HepG2 (cell line): Measurements from ENCODE around the gene HOXA4. TPM values are rescaled to one million over a fixed set of nuclear protein-coding genes. Genes with fewer than 3 reads are reported as not detected.

Experiments used
- CEBPB ChIP-seq: IDR thresholded peaks from 2 replicates; pipeline ENCODE4 v1.6.1; 2011; ENCODE audit warnings: low read depth, low read length, improper control_type of control experiment, borderline replicate concordance
- CTCF ChIP-seq: sonication (generic); formaldehyde crosslinking; IDR thresholded peaks from 2 replicates; pipeline ENCODE4 v1.5.0; 2020; ENCODE audit warnings: mild to moderate bottlenecking, missing genetic modification reagents, moderate library complexity
- FLYWCH1 ChIP-seq: sonication (generic); formaldehyde crosslinking; IDR thresholded peaks from 2 replicates; pipeline ENCODE4 v1.8.1; 2023; ENCODE audit warnings: mild to moderate bottlenecking, missing genetic modification reagents
- GMEB1 ChIP-seq: sonication (generic); formaldehyde crosslinking; IDR thresholded peaks from 2 replicates; pipeline ENCODE4 v1.5.1; 2020; ENCODE audit warnings: missing genetic modification reagents, mild to moderate bottlenecking, borderline replicate concordance
- HDAC1 ChIP-seq: sonication (generic); formaldehyde crosslinking; IDR thresholded peaks from 2 replicates; pipeline ENCODE4 v1.5.1; 2020; ENCODE audit warnings: mild to moderate bottlenecking, missing genetic modification reagents
- HIVEP1 ChIP-seq: sonication (generic); formaldehyde crosslinking; IDR thresholded peaks from 2 replicates; pipeline ENCODE4 v1.4.0; 2020; ENCODE audit warnings: mild to moderate bottlenecking, missing genetic modification reagents
- HOMEZ ChIP-seq: IDR thresholded peaks from 2 replicates; pipeline ENCODE4 v1.6.1; 2016; ENCODE audit warnings: low read depth
- IKZF4 ChIP-seq: sonication (generic); formaldehyde crosslinking; IDR thresholded peaks from 2 replicates; pipeline ENCODE4 v1.5.1; 2020; ENCODE audit warnings: borderline replicate concordance, mild to moderate bottlenecking, low read depth, missing genetic modification reagents; ENCODE audit errors: not compliant biosample characterization
- KDM2A ChIP-seq: sonication (generic); formaldehyde crosslinking; IDR thresholded peaks from 2 replicates; pipeline ENCODE4 v1.4.0; 2020; ENCODE audit warnings: low read depth, missing genetic modification reagents, borderline replicate concordance
- KLF13 ChIP-seq: sonication (generic); formaldehyde crosslinking; IDR thresholded peaks from 2 replicates; pipeline ENCODE4 v1.4.0; 2020; ENCODE audit warnings: mild to moderate bottlenecking, missing genetic modification reagents
- REST ChIP-seq, 2 experiments: IDR thresholded peaks; 2 replicates each; pipeline ENCODE4 v1.6.1; 2011 to 2012; ENCODE audit warnings: low read length in 2 of 2, borderline replicate concordance in 1 of 2, low read depth in 1 of 2, mild to moderate bottlenecking in 1 of 2, moderate library complexity in 1 of 2
- SMAD9 ChIP-seq: sonication (generic); formaldehyde crosslinking; IDR thresholded peaks from 2 replicates; pipeline ENCODE4 v1.5.1; 2020; ENCODE audit warnings: mild to moderate bottlenecking, missing genetic modification reagents
- STAT5B ChIP-seq: sonication (generic); formaldehyde crosslinking; IDR thresholded peaks from 2 replicates; pipeline ENCODE4 v1.4.0; 2020; ENCODE audit warnings: missing genetic modification reagents
- TRIM24 ChIP-seq: sonication (generic); formaldehyde crosslinking; IDR thresholded peaks from 2 replicates; pipeline ENCODE4 v1.8.0; 2022; ENCODE audit warnings: mild to moderate bottlenecking, missing genetic modification reagents
- ZNF225 ChIP-seq: sonication (generic); formaldehyde crosslinking; IDR thresholded peaks from 2 replicates; pipeline ENCODE4 v1.4.0; 2020; ENCODE audit warnings: mild to moderate bottlenecking, missing genetic modification reagents
- ZNF530 ChIP-seq: sonication (generic); formaldehyde crosslinking; IDR thresholded peaks from 2 replicates; pipeline ENCODE4 v1.5.0; 2020; ENCODE audit warnings: low read depth, mild to moderate bottlenecking, missing genetic modification reagents
- ZNF549 ChIP-seq: sonication (generic); formaldehyde crosslinking; IDR thresholded peaks from 2 replicates; pipeline ENCODE4 v1.5.0; 2020; ENCODE audit warnings: missing genetic modification reagents
- polyA plus RNA-seq, 8 experiments: library from polyadenylated mRNA; depleted of rRNA in 3 of 8; stranded (reverse) in 7 of 8; unstranded in 1 of 8; fragments of >200 nt; fragmentation: Illumina TruSeq in 4 of 8; extraction: Trizol in 4 of 8; gene quantifications; 2 replicates each; pipeline versions ENCODE4 v1.2.1 to v1.2.3, GENCODE V29; 2011 to 2016; ENCODE audit warnings: low read depth in 4 of 8, missing spikeins in 1 of 8, mixed read lengths in 1 of 8; ENCODE audit not compliant: insufficient read depth in 1 of 8
- total RNA-seq, 5 experiments: library from RNA; depleted of rRNA; stranded (reverse); fragments of >200 nt; fragmentation: Illumina TruSeq; extraction: Trizol; gene quantifications; 2 replicates each; pipeline ENCODE4 v1.2.3, GENCODE V29; 2016; ENCODE audit warnings: low read depth in 1 of 5

Gene HOXA4
- total and polyA plus RNA-seq, 2 of the 13 experiments (the other 11 are each of a cell fraction or from before 2014, with no cell fraction given), result 2.4 to 5.4 TPM

GRCh38 chr7:27130540-27131389 lies at the start of gene HOXA4 (continued):
- peak in 1 of 2 experiments; percentile 41; a peak in 1 of 4 replicates for TF ChIP-seq REST (IDR thresholded peaks at IDR 0.05; ENCODE audit: borderline replicate concordance in 1 of 2, low read depth in 1 of 2, low read length in 2 of 2)
- no peak for TF ChIP-seq CTCF (CRISPR knock-in tag)
- TF ChIP-seq STAT5B (CRISPR knock-in tag), result no peak
- TF ChIP-seq ZNF549 (CRISPR knock-in tag), result no peak
- TF ChIP-seq CEBPB, result no peak
- no peak for TF ChIP-seq KLF13
- TF ChIP-seq FLYWCH1 (CRISPR knock-in tag), result no peak
- TF ChIP-seq IKZF4 (CRISPR knock-in tag), result no peak
- TF ChIP-seq SMAD9 (CRISPR knock-in tag), result 0 out of 2 replicates have a peak, but pooled peaks have one; percentile 39
- TF ChIP-seq ZNF225 (CRISPR knock-in tag), result peak; percentile 62; the same call in 1 of the 2 replicates
- no peak for TF ChIP-seq ZNF530 (CRISPR knock-in tag)
- TF ChIP-seq HDAC1 (CRISPR knock-in tag), result peak; percentile 95
- TF ChIP-seq TRIM24, result no peak
- peak; percentile 69; the same call in 1 of the 2 replicates for TF ChIP-seq HIVEP1 (CRISPR knock-in tag)
- peak; percentile 82 for TF ChIP-seq KDM2A (CRISPR knock-in tag)
- TF ChIP-seq HOMEZ, result no peak
- TF ChIP-seq GMEB1 (CRISPR knock-in tag), result peak; percentile 84
